ENCODE results near the gene CCDC154.

DNA sequence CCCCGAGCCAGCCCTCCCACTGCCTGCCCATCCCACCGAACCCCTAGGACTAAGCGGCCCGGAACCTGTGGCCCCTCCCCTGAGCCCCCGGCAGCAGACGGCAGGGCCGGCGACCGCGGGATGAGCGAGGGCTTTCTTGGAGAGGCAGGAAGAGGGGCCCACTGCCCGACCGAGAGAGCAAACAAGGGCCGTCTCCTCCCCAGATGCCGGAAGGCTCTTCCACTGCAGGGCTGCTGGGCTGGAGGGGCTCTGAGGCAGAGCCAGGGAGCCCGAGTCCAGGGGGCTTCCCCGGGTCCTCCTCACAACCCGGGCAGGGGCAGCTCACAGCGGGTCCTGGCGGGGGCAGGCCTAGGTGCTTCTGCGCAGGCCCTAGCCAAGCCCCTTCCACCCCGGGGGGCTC, 10.6 kb downstream of the CCDC154 start:
- TF ChIP-seq, protein P1, sequence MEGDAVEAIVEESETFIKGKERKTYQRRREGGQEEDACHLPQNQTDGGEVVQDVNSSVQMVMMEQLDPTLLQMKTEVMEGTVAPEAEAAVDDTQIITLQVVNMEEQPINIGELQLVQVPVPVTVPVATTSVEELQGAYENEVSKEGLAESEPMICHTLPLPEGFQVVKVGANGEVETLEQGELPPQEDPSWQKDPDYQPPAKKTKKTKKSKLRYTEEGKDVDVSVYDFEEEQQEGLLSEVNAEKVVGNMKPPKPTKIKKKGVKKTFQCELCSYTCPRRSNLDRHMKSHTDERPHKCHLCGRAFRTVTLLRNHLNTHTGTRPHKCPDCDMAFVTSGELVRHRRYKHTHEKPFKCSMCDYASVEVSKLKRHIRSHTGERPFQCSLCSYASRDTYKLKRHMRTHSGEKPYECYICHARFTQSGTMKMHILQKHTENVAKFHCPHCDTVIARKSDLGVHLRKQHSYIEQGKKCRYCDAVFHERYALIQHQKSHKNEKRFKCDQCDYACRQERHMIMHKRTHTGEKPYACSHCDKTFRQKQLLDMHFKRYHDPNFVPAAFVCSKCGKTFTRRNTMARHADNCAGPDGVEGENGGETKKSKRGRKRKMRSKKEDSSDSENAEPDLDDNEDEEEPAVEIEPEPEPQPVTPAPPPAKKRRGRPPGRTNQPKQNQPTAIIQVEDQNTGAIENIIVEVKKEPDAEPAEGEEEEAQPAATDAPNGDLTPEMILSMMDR (IDR thresholded peaks at IDR 0.05) = no peak
- TF ChIP-seq EZH2 (IDR thresholded peaks at IDR 0.05; ENCODE audit: borderline replicate concordance, insufficient read depth, low read depth, low read length, poor library complexity, severe bottlenecking) = no peak
